Dedifferentiated amniotic fluid mesenchymal stem cell (primary cell): ENCODE results near the gene MAD1L1.
A peak's percentile ranks its signal among the peaks of the same experiment; 100 is the strongest.

Experiments
- DNase-seq: peaks from one replicate; pipeline ENCODE4 v3.0.0-alpha.2; 2016; ENCODE audit errors: extremely low spot score

The MAD1L1 gene

DNA sequence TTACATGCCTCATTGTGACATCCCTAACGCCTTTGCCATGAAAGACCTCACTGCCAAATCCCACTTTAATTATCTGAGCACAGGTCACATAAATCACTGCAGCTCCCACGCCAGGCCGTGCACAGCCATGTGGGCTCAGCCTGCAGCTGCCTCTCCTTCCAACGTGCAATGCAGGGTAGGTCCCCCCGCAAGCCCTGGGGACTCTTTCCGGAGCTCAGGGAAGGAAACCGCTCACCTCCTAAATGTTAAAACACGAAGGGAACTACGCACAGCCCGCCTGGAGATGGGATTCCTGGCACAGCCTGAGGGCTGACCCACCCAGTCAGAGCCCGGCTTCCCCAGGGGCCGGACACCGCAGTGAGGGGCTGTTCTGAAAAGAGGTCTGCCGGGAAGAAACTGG is 128.0 kb downstream of the MAD1L1 start:
- no peak for DNase-seq

DNA sequence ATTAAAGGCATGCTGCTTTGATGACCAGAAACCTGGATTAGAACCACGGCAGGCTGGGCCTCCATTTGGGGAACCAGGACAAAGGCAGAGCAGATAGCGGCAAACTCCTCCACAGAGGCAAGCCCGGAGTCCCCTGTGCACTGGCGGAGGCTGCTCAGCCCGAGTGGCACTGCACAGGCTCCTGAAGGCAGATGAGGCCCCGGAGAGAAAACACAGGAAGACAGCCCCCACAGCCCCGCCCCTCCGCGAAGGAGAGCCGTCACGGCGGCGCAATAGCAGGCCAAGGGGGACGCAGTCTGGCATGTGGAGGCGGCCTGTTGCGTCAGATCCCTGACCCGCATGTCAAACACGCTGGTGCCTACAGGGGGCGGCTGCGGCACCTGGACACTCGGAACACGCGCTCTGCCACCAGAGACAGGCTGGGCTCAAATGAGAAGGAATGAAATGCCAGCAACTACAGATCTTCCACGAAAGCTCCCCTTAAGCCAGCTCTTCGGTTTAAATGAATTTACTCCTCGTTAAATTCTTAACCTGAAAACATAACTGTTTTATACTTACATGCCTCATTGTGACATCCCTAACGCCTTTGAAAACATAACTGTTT is 128.5 kb downstream of the MAD1L1 start:
- DNase-seq = peak; percentile 83

DNA sequence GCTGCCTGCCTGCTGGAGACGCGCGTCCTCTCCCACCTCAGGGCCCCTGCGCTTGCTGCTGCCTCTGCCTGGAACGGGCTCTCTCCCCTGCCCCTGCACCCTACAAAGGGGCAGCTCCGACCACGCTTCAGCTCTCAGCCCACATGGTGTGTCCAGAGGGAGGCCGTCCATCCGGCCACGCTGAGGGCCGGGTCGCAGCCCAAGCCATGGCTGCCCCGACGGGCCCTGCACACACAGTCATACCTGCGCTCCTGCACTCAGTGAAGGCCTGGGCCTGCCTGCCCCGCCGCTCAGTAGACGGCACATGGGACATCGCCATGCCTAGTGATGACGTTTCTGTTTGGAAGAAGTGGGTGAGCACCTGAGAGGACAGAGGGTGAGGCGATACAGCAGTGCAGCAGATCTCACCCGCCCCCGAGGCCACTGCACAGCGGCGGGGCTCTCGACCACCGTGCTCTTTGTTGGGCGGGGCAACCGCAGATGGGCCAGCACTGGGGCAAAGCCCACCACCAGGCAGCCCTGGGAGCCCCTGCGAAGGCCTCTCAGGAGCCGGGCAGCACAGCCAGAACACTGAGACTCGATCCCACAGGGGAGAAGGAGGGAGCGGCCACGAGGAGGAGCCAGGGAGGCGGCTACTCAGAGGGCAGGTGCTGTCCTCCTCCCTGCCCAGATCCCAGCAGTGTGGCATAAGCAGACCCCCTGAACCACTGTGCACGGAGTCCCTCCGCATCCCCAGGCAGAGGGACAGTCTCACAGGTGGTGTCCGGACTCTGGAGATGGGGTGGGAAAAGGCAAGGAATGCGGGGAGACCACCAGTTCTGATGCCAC is 129.5 kb downstream of the MAD1L1 start:
- no peak for DNase-seq

DNA sequence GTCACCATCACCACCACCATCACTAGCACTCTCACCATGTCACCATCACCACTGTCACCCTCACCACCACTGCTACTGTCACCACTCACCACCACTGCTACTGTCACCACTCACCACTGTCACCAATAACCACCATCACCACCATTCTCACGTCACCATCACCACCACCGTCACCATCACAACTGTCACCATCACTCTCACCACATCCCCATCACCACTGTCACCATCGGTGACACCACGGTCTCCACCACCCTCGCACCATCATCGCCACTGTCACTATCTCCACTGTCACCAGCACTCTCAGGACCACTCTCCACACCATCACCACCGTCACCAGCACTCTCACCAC is 130.4 kb downstream of the MAD1L1 start:
- DNase-seq = no peak

DNA sequence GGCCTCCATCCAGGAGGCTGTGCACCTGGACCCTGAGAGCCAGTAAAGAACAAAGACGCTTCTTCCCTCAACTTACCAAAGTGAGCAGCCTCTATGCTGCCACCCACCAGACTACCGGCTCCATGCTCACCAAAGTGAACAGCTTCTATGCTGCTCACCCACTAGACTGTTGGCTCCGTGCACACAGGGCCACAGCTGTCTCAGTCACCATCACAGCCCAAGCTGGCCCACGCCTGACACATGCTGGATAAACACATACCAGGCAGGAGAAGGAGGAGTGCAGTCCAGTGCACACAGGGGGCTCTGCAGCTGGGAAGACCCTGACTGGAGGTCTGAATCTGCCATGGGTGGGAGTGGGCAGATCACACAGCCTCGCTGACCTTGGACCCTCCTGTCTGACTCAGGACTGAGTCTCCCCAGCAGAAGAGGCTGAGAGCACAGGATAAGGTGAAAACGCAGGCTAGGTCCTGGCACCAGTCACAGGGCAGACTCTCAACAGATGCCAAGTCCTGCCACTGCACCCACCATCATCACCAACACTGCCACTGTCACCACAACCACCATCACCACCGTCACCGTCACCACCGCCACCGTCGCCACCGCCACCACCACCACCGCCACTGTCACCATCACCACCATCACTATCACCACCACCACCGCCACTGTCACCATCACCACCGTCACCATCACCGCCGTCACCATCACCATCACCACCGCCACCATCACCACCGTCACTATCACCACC is 130.9 kb downstream of the MAD1L1 start:
- DNase-seq = no peak

DNA sequence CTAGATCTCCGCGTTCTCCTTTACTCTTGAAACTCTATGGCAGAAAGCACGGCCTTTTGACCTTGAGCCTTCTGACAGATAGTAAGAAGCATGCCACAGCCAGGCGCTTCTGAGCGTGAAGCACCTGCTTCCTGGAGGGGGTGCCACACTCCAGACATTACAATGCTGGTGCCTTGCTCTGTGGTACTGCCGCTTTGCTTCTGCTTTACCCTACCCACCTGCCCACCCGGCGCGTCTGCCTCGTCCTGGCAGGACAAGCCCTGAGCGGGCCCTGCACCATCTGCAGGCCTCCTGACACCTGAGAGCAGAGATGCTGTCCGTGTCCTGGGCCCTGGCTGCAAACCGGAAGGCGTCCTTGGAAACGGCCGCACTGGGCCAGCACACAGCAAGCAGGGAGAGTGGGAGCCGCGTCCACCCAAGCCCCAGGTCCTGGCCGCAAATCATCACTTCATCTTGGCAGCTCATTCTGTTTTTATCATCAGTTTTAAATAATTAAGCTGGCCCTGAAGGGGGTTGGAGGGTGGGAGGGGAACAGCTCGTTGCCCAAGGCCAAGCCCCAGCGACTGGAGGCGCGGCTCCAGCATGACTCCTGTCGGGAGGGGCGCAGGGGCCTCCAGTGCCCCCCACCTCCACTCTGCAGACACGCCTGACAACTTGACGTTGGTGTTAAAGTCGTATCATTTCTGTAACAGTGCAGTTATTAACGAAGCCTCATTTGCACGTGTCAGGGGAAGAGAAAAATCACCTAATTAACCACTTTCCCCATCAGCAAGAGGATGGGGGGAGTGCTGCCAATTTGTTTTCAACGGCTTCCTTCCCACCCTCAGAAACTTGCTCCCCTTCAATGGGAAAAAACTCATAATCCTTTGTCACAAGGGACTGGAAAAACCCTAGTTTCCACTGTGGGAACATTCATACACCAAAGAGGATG is 132.2 kb downstream of the MAD1L1 start:
- DNase-seq = no peak

DNA sequence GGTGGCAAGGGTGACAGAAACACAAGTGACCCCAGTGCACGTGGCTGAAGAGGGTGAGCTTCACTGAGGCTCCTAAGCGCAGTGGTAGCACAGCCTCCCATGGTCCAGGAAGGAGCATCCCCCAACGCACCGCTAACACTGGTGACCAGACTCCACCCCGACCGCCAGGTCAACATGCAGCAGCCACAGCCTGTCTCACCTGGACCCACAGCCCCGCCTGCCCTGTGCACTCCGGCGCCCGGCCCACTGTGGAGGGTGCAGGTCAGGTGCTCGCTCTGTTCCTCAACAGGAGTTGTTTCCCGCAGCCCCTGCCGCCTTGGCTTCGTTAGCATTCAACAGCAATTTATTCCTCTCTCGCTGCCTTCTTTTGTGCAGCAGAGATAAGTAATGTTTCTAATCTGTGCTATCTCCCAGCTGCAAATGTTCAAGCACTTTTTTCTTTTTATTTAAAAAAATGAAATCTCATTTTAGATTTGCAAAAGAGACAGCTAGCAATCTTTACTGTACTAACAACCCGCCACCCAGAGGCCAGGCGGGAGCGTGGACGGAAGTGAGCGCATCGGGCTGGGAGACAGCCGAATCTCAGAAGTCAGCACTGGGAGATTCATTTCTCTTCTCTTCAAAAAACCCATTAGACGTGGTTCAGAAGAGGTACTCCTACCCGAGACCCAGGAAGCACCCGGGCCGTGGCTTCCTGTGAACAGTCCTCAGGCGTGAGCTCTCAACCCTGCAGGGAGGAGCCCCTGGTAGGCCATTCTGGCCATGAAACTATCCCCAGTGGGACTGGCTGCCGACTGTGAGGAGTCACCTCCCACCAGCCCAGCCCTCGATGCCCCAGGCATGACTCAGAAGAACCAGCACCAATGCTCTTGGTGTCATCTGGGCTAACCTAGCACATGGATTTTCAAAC is 133.4 kb downstream of the MAD1L1 start:
- DNase-seq = no peak

DNA sequence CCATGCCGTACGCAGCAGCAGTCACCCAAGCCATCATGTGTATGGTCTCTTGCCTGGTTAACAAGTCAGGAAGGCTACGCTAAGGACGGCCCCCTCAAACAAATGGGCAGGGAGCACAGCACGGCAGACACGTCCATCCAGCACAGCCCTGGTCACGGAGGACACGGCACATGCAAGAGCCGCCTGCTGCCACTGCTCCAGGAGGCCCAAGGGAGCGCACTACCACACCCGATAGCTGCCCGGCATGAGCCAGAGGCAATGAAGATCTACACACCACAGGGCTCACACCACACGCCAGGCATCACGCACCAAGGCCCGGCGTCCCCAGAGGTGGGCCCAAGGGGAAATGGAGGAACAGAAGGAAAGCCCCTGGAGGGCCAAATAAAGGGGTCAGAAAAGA is 134.2 kb downstream of the MAD1L1 start:
- DNase-seq = no peak

DNA sequence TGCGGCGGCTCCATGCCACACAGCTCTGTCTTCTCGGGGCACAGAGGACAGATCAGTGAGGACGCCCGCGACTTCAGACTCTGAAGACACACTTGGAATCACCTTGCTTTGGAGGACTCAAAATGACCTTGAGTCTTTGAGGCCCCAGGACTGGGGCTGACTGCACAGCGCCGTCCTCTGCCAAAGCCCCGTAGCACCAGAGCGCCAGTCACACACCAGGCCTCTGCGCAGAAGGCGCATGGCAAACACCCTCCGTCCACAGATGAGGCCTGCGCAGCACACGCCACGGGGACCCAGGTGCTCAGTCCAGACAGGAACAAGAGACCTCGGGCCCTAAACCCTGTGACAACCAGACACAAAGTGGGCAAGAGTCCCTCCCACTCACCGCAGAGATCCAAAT is 134.7 kb downstream of the MAD1L1 start:
- no peak for DNase-seq

GRCh38 chr7:2097492-2097891 is 135.3 kb downstream of the MAD1L1 start:
- no peak for DNase-seq

GRCh38 chr7:2096692-2097387 is 135.9 kb downstream of the MAD1L1 start:
- no peak for DNase-seq

DNA sequence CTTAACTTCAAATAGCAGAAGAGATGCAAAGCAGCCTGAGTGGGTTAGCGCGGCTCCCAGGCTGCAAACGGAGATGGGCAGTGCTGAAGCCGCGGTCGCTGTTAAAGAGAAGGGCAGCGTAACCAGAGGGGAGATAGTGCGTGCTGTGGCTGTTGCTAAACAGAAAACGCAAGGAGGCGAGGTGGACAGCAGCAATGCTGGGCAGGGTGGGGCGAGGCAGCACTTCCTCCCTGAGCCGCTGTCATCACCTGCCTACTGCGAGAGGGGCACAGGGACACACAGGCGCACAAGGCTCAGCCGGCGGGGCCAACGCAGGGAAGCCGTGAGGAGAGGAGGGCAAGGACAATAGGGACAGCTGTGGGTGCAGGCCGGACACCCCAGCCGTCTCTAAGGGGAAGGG is 137.3 kb downstream of the MAD1L1 start:
- no peak for DNase-seq

DNA sequence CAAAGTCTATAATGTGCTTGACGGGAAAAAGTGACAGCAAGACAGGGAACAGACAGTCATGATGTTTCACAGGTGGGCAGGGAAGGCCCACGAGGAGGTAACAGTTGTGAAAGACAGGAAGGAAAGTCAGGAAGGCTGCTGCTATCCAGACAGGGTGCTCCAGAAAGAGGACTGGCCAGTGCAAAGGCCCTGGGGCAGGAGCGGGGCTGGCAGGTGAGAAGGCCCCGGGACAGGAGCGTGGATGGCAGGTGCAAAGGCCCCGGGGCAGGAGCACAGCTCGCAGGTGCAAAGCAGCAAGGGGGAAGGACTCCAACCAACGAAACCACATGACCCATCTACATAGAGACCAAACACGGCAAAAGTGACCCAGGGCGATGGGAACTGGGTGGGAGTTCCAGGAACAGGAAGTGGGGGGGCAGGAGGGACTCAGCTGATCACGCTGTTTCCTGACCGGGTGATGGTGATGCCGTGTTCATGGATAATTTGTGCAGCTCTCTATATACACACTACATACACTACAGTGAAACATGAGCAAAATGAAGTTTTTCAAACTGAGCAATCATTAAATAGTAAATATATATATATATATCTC is 138.2 kb downstream of the MAD1L1 start:
- DNase-seq = no peak

- no peak for DNase-seq
Observed at GRCh38 chr7:2093843-2094220, 138.9 kb downstream of the MAD1L1 start.

GRCh38 chr7:2093215-2093842 is 139.4 kb downstream of the MAD1L1 start:
- DNase-seq = peak; percentile 17

DNA sequence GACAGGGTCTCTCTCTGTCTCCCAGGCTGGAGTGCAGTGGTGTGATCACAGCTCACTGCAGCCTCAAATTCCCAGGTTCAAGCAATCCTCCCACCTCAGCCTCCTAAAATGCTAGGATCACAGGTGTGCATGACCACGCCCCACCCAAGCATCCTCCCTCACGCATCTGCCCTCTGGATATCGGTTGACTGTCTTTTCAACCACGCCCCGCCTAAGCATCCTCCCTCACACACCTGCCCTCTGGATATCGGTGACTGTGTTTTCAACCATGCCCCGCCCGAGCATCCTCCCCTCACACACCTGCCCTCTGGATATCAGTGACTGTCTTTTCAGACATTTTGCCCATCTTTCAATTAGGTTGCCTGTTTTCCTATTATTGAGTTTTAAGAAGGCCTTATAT is 140.5 kb downstream of the MAD1L1 start:
- no peak for DNase-seq

- DNase-seq = no peak
Observed at GRCh38 chr7:2090526-2091520, 141.9 kb downstream of the MAD1L1 start.

- DNase-seq = no peak
Observed at GRCh38 chr7:2088801-2089200, 143.9 kb downstream of the MAD1L1 start.
